NCI-H1417 (cell line): ENCODE measurements around the gene RFX1.

Experiments used
- DNase-seq, 3 experiments: peaks; one replicate each; lab custom pipeline; 2025; lab: John Stamatoyannopoulos, UW

RFX1 gene

GRCh38 chr19:13961826-13962698 is 44.1 kb downstream of the RFX1 start:
- DNase-seq, result no peak

- DNase-seq, result no peak
Measured at GRCh38 chr19:13960863-13961784, 45.0 kb downstream of the RFX1 start.

GRCh38 chr19:13959962-13960862 is 45.9 kb downstream of the RFX1 start:
- DNase-seq, result peak in 1 of 3 experiments; percentile 11

GRCh38 chr19:13959141-13959961 is 46.8 kb downstream of the RFX1 start:
- DNase-seq, result no peak

- DNase-seq, result no peak
Measured at GRCh38 chr19:13958043-13958442, 48.1 kb downstream of the RFX1 start.

- no peak for DNase-seq
Measured at GRCh38 chr19:13957051-13957450, 49.1 kb downstream of the RFX1 start.

GRCh38 chr19:13956365-13956744 is 49.8 kb downstream of the RFX1 start:
- no peak for DNase-seq

GRCh38 chr19:13955662-13956364 is 50.3 kb downstream of the RFX1 start:
- DNase-seq, result no peak

- no peak for DNase-seq
Measured at GRCh38 chr19:13954185-13954584, 51.9 kb downstream of the RFX1 start.

- DNase-seq, result peak in 1 of 3 experiments; percentile 54
Measured at GRCh38 chr19:13952931-13953531, 53.1 kb downstream of the RFX1 start.

- DNase-seq, result peak; percentile 97 to 100 (median 100)
Measured at GRCh38 chr19:13952154-13952930, 53.8 kb downstream of the RFX1 start, which contains the start of gene DCAF15. Gene DCAF15, plus strand, starts transcription at chr19:13952509. Its CDS starts 4 bp downstream, at chr19:13952513.

GRCh38 chr19:13951799-13952153 is 54.3 kb downstream of the RFX1 start:
- no peak for DNase-seq

- DNase-seq, result no peak
Measured at GRCh38 chr19:13951043-13951442, 55.1 kb downstream of the RFX1 start.

GRCh38 chr19:13946414-13946813 is 59.7 kb downstream of the RFX1 start:
- DNase-seq, result no peak

GRCh38 chr19:13942023-13942684 is 64.0 kb downstream of the RFX1 start:
- DNase-seq, result no peak

GRCh38 chr19:13938301-13939064 is 67.6 kb downstream of the RFX1 start, which contains the start of gene PODNL1:
Gene PODNL1, minus strand, starts transcription at chr19:13938417. Its CDS starts 236 bp downstream, at chr19:13938181.
- DNase-seq, result no peak
